OCI-LY7 (cell line): ENCODE measurements around the gene P3H2. TPM values are rescaled to one million over a fixed set of nuclear protein-coding genes. Genes with fewer than 3 reads are reported as not detected.

Experiments used
- BruUV-seq: library from RNA; stranded (reverse); fragments of 400-500 nt; replicated peaks from 2 replicates; lab custom pipeline; 2021; lab: Mats Ljungman, UMichigan
- CTCF ChIA-PET: fragments of 300-600 bp; sonication (Branson Sonifier 250); formaldehyde crosslinking; loops from one replicate; lab custom pipeline; 2022; ENCODE audit warnings: antibody characterized with exemption; ENCODE audit not compliant: unreplicated experiment; lab: Charles Lee
- POLR2A ChIA-PET: fragments of 300-600 bp; sonication (Branson Sonifier 250); formaldehyde crosslinking; loops from one replicate; lab custom pipeline; 2022; ENCODE audit warnings: antibody characterized with exemption; lab: Charles Lee
- DNase-seq: peaks from one replicate; pipeline ENCODE4 v3.0.0-alpha.2; 2015; ENCODE audit warnings: low spot score
- H2AFZ ChIP-seq: fragments of 200-600 bp; sonication (generic), shearing (Covaris generic); 2 replicates; pipeline ENCODE4 v1.6.1; 2014; ENCODE audit warnings: mild to moderate bottlenecking, antibody characterized with exemption, low read length, moderate library complexity
- H3K27ac ChIP-seq: fragments of 200-600 bp; sonication (generic); 2 replicates; pipeline ENCODE4 v1.5.1; 2014; ENCODE audit warnings: mixed run types, low read depth, mild to moderate bottlenecking, moderate library complexity, low read length, inconsistent platforms; ENCODE audit not compliant: poor library complexity, severe bottlenecking
- H3K36me3 ChIP-seq: fragments of 200-600 bp; sonication (generic); 2 replicates; pipeline ENCODE4 v1.6.1; 2014; ENCODE audit warnings: mild to moderate bottlenecking, antibody characterized with exemption, low read length, moderate library complexity, mixed read lengths; ENCODE audit not compliant: insufficient read depth
- H3K4me1 ChIP-seq: fragments of 200-600 bp; sonication (generic); 2 replicates; pipeline ENCODE4 v1.5.1; 2014; ENCODE audit warnings: mild to moderate bottlenecking, low read length; ENCODE audit not compliant: insufficient read depth, poor library complexity, severe bottlenecking
- H3K4me2 ChIP-seq: fragments of 200-600 bp; sonication (generic); 2 replicates; pipeline ENCODE4 v1.6.1; 2014; ENCODE audit warnings: mild to moderate bottlenecking, low read length
- H3K4me3 ChIP-seq: fragments of 200-600 bp; sonication (generic); 2 replicates; pipeline ENCODE4 v1.5.1; 2014; ENCODE audit warnings: mild to moderate bottlenecking, low read depth, low read length; ENCODE audit not compliant: poor library complexity, severe bottlenecking
- H3K79me2 ChIP-seq: fragments of 200-600 bp; sonication (generic); 2 replicates; pipeline ENCODE4 v1.6.1; 2016; ENCODE audit warnings: low read depth, mild to moderate bottlenecking, low read length, moderate library complexity, mixed read lengths; ENCODE audit not compliant: insufficient read depth
- H3K9me2 ChIP-seq: fragments of 200-600 bp; sonication (generic); 2 replicates; pipeline ENCODE4 v1.6.1; 2016; ENCODE audit warnings: mild to moderate bottlenecking, low read length, mixed read lengths; ENCODE audit not compliant: insufficient read depth
- H3K9me3 ChIP-seq: fragments of 200-600 bp; sonication (generic); 2 replicates; pipeline ENCODE4 v1.6.1; 2014; ENCODE audit warnings: mild to moderate bottlenecking, mixed run types, low read length, mixed read lengths
- H4K20me1 ChIP-seq: fragments of 200-600 bp; sonication (generic); 2 replicates; pipeline ENCODE4 v1.6.1; 2014; ENCODE audit warnings: mild to moderate bottlenecking, antibody characterized with exemption, low read length, moderate library complexity, mixed read lengths; ENCODE audit not compliant: insufficient read depth
- EZH2phosphoT487 ChIP-seq: fragments of 200-600 bp; sonication (generic); IDR thresholded peaks from 2 replicates; pipeline ENCODE4 v1.6.1; 2018; ENCODE audit warnings: low read depth, borderline replicate concordance, mild to moderate bottlenecking, mixed run types, antibody characterized with exemption, low read length, moderate library complexity, mixed read lengths
- intact Hi-C: fragments of 100-400 bp; cut with micrococcal nuclease; formaldehyde crosslinking; loops from one replicate; pipeline ENCODE4 v1.10.0; 2022; ENCODE audit not compliant: unreplicated experiment
- total RNA-seq, 2 experiments: library from RNA; depleted of rRNA in 1 of 2; stranded (reverse); fragments of >200 nt in 1 of 2; shearing (Covaris generic) in 1 of 2; gene quantifications; 2 replicates each; pipeline ENCODE4 v1.2.3, GENCODE V29; 2014 to 2022
- TF ChIP-seq, protein P1 (sequence below): fragments of 200-600 bp; sonication (generic); conservative IDR thresholded peaks from 2 replicates; pipeline ENCODE4 v1.5.1; 2014; ENCODE audit warnings: mild to moderate bottlenecking, antibody characterized with exemption, low read length, moderate library complexity, mixed read lengths

P3H2 gene
- total RNA-seq, 2 experiments from 2014 or later: not detected

DNA sequence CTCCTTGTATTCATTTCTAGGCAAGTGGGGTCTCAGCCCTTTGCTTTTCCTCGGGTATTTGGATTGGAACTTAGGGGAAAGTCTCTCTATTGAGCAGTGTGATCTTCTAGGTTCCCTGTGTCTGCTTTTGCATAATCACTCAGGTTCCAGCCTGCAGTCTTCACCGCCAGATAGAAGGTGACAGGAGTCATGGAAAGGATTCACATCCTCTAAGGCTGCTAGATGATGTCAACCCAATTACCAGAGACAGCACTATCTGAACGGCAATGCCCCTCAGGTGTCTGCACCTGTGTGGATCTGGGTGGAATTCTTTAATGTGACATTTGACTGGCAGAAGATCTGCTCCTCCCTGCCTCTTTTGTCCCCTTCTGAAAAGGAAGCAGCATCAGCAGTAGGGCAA, 177.7 kb downstream of the P3H2 start:
- DNase-seq: no peak
- H3K27ac ChIP-seq: no peak overlapping the region
- BruUV-seq: no TSS peak
- TF ChIP-seq EZH2phosphoT487: no peak
- TF ChIP-seq, protein P1, sequence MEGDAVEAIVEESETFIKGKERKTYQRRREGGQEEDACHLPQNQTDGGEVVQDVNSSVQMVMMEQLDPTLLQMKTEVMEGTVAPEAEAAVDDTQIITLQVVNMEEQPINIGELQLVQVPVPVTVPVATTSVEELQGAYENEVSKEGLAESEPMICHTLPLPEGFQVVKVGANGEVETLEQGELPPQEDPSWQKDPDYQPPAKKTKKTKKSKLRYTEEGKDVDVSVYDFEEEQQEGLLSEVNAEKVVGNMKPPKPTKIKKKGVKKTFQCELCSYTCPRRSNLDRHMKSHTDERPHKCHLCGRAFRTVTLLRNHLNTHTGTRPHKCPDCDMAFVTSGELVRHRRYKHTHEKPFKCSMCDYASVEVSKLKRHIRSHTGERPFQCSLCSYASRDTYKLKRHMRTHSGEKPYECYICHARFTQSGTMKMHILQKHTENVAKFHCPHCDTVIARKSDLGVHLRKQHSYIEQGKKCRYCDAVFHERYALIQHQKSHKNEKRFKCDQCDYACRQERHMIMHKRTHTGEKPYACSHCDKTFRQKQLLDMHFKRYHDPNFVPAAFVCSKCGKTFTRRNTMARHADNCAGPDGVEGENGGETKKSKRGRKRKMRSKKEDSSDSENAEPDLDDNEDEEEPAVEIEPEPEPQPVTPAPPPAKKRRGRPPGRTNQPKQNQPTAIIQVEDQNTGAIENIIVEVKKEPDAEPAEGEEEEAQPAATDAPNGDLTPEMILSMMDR: no peak
- H3K9me3 ChIP-seq: no peaks in the 10 kb centered on the region
- no peaks in the 10 kb centered on the region for H3K36me3 ChIP-seq
- H3K4me3 ChIP-seq: no peak overlapping the region
- H3K4me1 ChIP-seq: no peaks in the 10 kb centered on the region
- H2AFZ ChIP-seq: no peak overlapping the region
- H3K79me2 ChIP-seq: no peaks in the 10 kb centered on the region
- POLR2A ChIA-PET: interaction anchor here (0.6 kb wide), 1 partner anchor 61 kb away, joined by 3 read pairs; no protein-coding TSS in a partner anchor
- no peak overlapping the region for H3K4me2 ChIP-seq
- H4K20me1 ChIP-seq: no peaks in the 10 kb centered on the region
- H3K9me2 ChIP-seq: no peaks in the 10 kb centered on the region
- intact Hi-C loops: no loop called here
- CTCF ChIA-PET: no interaction called here

DNA sequence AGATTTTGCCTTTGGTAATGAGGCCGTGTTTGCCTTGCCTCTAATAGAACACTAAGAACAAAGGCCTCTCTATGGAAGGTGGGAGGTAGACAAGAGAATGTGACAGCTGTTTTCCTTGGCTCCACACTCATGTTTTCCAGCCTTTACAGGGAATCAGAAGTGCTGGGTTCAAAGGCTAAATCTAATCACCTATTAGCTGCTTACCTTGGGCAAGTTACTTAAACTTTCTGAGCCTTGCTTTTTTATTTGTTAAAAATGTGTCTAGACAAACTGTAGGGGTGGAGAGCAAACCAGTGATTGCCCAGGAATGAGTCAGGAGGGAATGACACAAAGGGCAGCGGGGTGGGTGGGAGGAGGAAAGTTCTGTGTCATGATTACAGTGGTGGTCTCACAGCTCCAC, 179.0 kb downstream of the P3H2 start:
- Histone ChIP-seq H3K4me3 (no peak overlapping the region), H3K4me2 (no peak overlapping the region), H3K9me3 (no peaks in the 10 kb centered on the region), H4K20me1 (no peaks in the 10 kb centered on the region), H3K4me1 (no peaks in the 10 kb centered on the region), H3K9me2 (no peaks in the 10 kb centered on the region), H2AFZ (no peak overlapping the region), H3K36me3 (no peaks in the 10 kb centered on the region), H3K27ac (no peak overlapping the region), H3K79me2 (no peaks in the 10 kb centered on the region)
- TF ChIP-seq EZH2phosphoT487: no peak
- TF ChIP-seq, protein P1: no peak
- ChIA-PET POLR2A (interaction anchor here (0.6 to 1.3 kb wide), 3 partner anchors 10 to 72 kb away, joined by 3 to 4 read pairs (median 4); no protein-coding TSS in a partner anchor), CTCF (no interaction called here)
- DNase-seq: no peak
- no TSS peak for BruUV-seq
- intact Hi-C loops: no loop called here

DNA sequence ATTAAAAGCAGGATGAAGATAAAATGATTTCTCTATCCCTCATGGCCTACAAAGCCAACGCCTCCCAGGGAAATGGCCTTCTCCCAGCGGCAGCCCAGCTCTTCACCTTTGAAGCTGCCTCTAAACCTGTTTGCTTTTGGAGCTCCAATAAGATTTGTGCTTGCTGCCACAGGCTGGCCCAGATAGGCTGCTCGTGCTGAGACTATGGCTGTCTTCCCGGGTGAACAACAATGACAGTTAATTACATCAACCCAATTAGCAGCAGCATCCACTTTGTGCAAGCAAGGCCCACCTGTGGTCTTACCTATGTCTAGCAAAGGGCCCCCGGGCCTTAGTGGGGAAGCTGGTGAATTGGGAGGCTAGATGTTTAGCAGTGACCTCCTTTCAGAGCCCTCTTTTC, 179.6 kb downstream of the P3H2 start:
- Histone ChIP-seq H3K4me3 (no peak overlapping the region), H3K4me1 (no peaks in the 10 kb centered on the region), H3K27ac (no peak overlapping the region), H3K4me2 (no peak overlapping the region), H3K9me3 (no peaks in the 10 kb centered on the region), H3K36me3 (no peaks in the 10 kb centered on the region), H2AFZ (no peak overlapping the region), H3K79me2 (no peaks in the 10 kb centered on the region), H4K20me1 (no peaks in the 10 kb centered on the region), H3K9me2 (no peaks in the 10 kb centered on the region)
- intact Hi-C loops: no loop called here
- ChIA-PET CTCF (no interaction called here), POLR2A (interaction anchor here (0.6 to 1.3 kb wide), 4 partner anchors 11 to 77 kb away, joined by 3 to 5 read pairs (median 4); no protein-coding TSS in a partner anchor)
- no TSS peak for BruUV-seq
- no peak for TF ChIP-seq EZH2phosphoT487
- TF ChIP-seq, protein P1: no peak
- no peak for DNase-seq
